ENCODE results near the gene ARL14EP.

DNA sequence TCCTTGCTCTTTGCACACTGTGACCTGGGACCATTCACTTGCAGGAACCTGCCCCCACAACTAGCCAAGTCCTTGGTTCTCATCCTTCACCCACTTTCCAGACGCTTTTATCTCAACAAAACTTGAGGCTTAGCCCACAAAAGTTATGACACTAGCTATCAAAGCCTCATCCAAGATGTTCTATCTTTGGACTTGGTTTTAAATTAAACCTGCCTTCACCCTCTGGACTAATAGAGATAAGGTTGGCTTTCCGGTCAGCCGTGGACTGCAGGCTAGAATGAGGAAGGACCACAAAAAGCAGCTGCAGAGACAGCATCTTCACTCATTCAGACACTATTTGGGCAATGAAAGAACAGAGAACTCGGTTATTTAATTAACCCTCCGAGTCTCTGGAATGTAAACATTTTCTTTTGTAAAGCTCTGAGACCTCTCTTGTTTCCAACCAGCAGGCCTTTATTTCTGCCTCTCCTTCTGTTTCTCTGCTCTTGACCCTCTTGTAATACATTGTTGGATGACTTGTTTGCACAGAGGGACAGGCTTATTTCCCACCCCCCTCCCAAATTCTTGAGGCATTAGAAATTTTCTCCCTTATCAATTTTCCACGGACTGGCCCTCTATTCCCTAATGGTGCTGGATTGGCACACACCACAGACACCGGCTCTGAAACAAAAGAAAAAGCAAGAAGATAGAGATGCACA lies 41.4 kb downstream of the ARL14EP start:
- no peak for TF ChIP-seq POLR2A (IDR thresholded peaks at IDR 0.05)
- TF ChIP-seq, protein P1, sequence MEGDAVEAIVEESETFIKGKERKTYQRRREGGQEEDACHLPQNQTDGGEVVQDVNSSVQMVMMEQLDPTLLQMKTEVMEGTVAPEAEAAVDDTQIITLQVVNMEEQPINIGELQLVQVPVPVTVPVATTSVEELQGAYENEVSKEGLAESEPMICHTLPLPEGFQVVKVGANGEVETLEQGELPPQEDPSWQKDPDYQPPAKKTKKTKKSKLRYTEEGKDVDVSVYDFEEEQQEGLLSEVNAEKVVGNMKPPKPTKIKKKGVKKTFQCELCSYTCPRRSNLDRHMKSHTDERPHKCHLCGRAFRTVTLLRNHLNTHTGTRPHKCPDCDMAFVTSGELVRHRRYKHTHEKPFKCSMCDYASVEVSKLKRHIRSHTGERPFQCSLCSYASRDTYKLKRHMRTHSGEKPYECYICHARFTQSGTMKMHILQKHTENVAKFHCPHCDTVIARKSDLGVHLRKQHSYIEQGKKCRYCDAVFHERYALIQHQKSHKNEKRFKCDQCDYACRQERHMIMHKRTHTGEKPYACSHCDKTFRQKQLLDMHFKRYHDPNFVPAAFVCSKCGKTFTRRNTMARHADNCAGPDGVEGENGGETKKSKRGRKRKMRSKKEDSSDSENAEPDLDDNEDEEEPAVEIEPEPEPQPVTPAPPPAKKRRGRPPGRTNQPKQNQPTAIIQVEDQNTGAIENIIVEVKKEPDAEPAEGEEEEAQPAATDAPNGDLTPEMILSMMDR (IDR thresholded peaks at IDR 0.05) = no peak
